Neuron (in vitro differentiated cells): Measurements from ENCODE around the gene EEF2.
"Not testable (repeated sequence)": the region's sequence is repeated elsewhere in the genome, so short reads cannot be mapped to it uniquely, and the experiment has no call there.

Experiments used
- H2AFZ ChIP-seq: one replicate; pipeline ENCODE4 v1.6.1; 2013; ENCODE audit warnings: low read depth, mild to moderate bottlenecking, inconsistent platforms, low read length, moderate library complexity
- H3K27me3 ChIP-seq: one replicate; pipeline ENCODE4 v1.6.1; 2013; ENCODE audit warnings: low read length; ENCODE audit not compliant: insufficient read depth
- H3K36me3 ChIP-seq: one replicate; pipeline ENCODE4 v1.6.1; 2013; ENCODE audit warnings: low read length; ENCODE audit not compliant: insufficient read depth
- H3K4me1 ChIP-seq: one replicate; pipeline ENCODE4 v1.6.1; 2013; ENCODE audit warnings: low read length; ENCODE audit not compliant: insufficient read depth
- H3K4me3 ChIP-seq: 2 replicates; pipeline ENCODE4 v1.5.1; 2013; ENCODE audit warnings: mild to moderate bottlenecking, low read length, moderate library complexity
- H3K9me3 ChIP-seq: one replicate; pipeline ENCODE4 v1.6.1; 2013; ENCODE audit warnings: low read length

Gene EEF2

DNA sequence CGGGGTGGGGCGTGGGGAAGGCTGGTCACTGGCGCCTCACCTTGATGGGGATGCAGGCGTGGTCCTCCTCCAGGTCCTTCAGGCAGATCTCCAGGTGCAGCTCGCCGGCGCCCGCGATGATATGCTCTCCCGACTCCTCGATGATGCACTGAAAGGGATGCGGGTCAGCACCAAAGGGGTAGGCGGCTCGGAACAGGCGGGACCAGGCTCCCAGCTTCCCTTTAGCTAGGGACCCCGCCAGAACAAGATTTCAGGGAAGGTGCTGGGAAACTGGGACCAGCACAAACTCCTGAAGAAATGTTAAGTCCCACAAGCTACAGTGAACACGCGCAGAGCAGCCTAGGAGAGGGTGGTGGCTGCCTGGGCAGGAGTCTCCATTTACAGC is 6.0 kb downstream of the EEF2 start:
- Histone ChIP-seq H3K36me3 (peaks cover 89% of the 10 kb centered on the region), H3K4me1 (peaks cover 8% of the 10 kb centered on the region), H2AFZ (no peak overlapping the region), H3K4me3 (no peak overlapping the region), H3K9me3 (no peaks in the 10 kb centered on the region), H3K27me3 (no peaks in the 10 kb centered on the region)

DNA sequence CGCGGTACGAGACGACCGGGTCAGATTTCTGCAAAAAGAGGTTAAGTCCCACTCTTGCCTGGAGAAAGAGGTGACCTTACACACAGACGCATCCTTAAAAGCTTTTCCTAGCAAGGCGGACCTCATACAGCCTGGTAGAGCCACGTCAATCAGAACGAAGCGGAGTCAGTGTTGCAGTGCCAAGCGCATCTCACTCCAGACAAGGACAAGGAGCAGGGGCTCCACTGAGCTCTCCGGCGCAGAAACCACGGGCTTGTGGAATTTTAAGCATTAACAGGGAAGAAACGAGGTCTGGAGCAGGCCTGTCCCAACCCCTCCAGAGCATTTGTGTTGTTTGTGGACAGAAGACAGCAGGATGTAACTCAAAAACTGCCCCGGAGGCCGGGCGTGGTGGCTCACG is 7.1 kb downstream of the EEF2 start:
- no peaks in the 10 kb centered on the region for H3K9me3 ChIP-seq
- H3K27me3 ChIP-seq = no peaks in the 10 kb centered on the region
- H3K4me1 ChIP-seq = no peaks in the 10 kb centered on the region
- H3K36me3 ChIP-seq = peaks cover 77% of the 10 kb centered on the region
- no peak overlapping the region for H3K4me3 ChIP-seq
- H2AFZ ChIP-seq = no peak overlapping the region

DNA sequence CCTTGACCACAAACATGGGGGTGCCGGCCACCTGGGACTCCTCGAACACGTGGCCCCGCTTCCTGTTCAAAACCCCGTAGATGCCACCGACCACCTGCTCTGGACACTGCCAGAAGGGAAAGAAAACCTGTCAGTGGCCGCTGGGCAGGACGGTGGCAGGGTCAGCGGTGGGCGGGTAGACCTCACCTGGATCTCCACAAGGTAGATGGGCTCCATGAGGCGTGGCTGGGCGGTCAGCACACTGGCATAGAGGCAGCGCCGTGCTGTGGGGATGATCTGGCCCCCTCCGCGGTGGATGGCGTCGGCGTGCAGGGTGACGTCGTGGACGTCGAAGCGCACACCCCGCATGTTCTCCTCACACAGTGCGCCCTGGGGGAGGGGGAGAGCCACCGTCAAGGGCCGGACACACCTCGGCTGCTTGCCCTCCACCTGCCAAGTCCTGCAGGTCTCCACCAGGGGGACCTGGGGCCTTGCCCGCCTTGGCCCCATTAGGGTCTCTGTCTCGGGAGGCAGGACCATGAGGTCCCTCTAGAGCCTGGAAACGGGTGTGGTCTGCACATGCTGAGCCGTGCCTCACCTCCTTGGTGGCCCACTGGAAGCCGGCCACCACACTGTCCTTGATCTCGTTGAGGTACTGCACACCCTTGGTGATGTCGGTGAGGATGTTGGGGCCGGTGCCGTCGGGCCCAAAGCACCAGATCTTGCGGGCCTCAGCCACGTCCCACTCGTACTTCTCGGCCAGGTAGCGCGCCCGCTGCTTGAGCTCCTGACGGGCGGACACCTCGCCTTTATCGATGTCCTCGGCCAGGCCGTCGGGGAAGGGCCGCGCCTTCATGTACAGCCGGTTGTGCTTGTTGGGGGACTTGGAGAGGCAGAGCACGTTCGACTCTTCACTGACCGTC is 7.8 kb downstream of the EEF2 start:
- H3K36me3 ChIP-seq = peaks cover 71% of the 10 kb centered on the region
- H3K4me3 ChIP-seq = no peak overlapping the region
- no peak overlapping the region for H2AFZ ChIP-seq
- no peaks in the 10 kb centered on the region for H3K4me1 ChIP-seq
- no peaks in the 10 kb centered on the region for H3K27me3 ChIP-seq
- H3K9me3 ChIP-seq = no peaks in the 10 kb centered on the region

DNA sequence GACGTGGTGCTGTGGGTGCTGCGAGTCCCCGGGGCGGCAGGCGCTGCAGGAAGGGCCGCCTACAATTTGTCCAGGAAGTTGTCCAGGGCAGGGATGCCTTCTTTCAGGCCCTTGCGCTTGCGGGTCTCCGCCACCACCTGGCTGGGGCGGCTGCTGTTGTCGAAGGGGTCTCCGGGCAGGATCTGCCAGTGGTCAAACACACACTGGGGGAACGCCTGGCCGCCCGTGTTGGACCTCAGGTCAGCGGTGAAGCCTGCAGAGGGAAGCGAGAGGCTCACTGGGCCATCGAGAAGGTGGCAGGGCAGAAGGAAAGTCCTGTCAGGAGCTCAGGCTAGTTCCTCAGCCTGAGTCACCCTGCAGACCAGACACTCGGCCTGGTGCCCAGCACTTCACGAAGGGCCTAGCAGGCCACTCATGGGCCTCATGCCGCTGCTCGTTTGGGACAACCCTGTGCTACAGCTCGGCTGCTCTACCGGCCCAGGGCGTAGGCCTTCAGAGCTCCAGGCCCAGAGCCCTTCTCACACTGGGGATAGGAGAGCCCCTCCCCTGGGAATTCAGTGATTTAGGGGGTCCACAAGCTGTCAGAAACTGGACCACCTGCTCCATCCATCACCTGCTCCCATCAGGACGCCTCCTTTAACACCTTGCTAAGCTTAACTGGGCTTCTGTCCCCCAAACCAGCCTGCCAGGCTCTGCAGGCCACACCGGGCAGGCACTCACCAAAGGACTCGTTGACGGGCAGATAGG is 8.6 kb downstream of the EEF2 start:
- no peaks in the 10 kb centered on the region for H3K4me1 ChIP-seq
- no peak overlapping the region for H2AFZ ChIP-seq
- H3K4me3 ChIP-seq = no peak overlapping the region
- H3K27me3 ChIP-seq = no peaks in the 10 kb centered on the region
- H3K36me3 ChIP-seq = peaks cover 62% of the 10 kb centered on the region
- H3K9me3 ChIP-seq = no peaks in the 10 kb centered on the region

DNA sequence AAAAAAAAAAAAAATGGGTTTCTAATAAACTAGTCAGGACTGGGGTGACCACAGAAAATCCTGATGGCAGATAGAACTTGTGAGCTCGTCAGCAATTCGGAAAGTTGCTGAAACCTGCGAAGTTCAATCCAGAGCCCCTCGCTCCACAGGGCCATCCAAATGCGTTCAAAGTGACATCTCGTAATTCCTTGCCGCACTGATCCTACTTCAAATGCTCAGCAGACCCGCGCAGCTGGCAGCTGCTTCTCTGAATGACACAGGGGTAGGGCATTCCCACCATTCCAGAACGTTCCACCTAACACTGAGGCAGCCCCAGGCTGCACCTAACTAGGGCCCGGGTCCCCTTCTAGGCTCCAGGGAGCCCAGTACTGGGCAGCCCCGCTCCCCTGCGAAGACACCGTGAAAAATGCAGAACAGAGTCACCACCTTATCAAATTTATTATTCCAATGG is 9.6 kb downstream of the EEF2 start:
- Histone ChIP-seq H2AFZ (no peak overlapping the region), H3K36me3 (peaks cover 53% of the 10 kb centered on the region), H3K27me3 (no peaks in the 10 kb centered on the region), H3K4me3 (no peak overlapping the region), H3K4me1 (peaks cover 3% of the 10 kb centered on the region), H3K9me3 (no peaks in the 10 kb centered on the region)

DNA sequence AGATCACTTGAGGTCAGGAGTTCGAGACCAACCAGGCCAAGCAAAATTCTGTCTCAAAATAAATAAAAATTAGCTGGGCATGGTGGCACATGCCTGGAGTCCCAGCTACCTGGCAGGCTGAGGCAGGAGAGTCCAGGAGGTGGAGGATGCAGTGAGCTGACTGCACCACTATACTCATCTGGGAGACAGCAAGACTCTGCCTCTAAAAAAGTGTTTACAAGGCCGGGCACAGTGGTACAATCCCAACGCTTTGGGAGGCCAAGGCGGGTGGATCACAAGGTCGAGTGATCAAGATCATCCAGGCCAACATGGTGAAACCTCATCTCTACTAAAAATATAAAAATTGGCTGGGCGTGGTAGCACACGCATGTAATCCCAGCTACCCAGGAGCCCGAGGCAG is 10.1 kb downstream of the EEF2 start:
- Histone ChIP-seq H3K4me1 (peaks cover 3% of the 10 kb centered on the region), H3K36me3 (peaks cover 48% of the 10 kb centered on the region), H2AFZ (no peak overlapping the region), H3K27me3 (no peaks in the 10 kb centered on the region), H3K4me3 (no peak overlapping the region), H3K9me3 (no peaks in the 10 kb centered on the region)

DNA sequence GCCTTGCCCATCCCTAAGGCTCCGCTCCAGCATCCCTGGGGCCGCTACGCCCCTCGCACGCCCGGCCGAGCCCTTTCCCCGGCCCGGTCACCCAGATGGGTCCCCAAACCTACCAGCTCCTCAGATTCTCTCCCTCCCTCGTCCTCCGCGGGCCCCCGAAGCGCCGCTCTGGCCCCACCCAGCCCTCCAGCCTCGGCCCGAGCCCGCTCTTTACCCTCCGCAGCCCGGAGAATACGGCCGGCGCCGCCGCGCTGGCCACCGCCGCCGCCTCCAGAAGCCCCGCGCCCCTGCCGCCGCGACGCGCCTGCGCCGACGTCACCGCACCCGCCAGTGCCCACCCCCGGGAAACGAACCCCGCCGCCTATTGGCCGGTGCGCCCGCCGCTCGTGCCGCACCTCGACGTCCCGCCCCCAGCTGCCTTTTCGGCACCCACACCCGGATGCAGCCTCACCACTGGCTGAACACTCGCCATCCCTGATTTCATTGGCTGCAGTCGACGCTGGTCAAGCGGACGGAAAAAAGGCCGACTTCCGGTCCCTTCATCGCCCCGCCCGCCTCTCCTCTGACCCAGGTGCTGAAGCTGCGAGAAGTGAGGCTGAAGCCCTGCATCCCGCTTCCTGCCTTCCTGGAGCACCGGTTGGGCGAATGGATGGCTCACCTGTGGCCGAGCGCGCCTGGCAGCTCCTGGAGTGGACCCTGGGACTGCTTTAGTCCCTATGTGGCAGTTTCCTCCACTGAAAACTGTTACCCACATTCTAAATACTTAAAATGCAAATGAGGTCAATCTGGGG is 14.3 kb downstream of the EEF2 start, which contains the start of gene DAPK3:
TSS of gene DAPK3 (minus strand) at position 292 of the 791 bp plus-strand sequence. CDS start 1,364 bp downstream, outside the sequence.
- H3K27me3 ChIP-seq = no peaks in the 10 kb centered on the region
- H2AFZ ChIP-seq = no peak within 1 kb of the TSS
- peaks cover 31% of the 10 kb centered on the region for H3K36me3 ChIP-seq
- H3K9me3 ChIP-seq = no peaks in the 10 kb centered on the region
- H3K4me1 ChIP-seq = peaks cover 26% of the 10 kb centered on the region
- peak within 1 kb of the TSS; percentile 84 for H3K4me3 ChIP-seq

DNA sequence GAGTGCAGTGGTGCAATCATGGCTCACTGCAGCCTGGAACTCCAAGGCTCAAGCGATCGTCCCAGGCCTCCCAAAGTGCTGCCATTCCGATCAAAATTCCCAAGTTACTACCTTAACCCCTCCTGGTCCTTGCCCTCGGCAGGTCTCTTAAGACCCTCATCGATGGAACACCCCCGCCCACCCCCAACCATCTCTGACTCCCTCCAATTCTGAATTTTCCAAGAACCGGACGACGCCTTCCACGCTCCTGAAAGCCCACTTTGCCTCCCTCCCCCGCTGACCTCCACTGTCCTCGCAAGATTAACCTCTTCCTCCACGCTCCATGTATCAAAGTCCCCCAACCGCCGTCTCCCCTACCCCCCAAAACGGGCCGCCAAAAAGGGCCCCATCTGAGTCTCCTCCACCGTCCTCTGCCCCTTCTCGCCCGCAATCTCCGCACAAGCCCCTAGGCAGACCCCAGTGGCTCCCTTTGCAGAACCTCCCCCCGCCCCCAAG is 14.9 kb downstream of the EEF2 start:
- H3K27me3 ChIP-seq = no peaks in the 10 kb centered on the region
- H3K36me3 ChIP-seq = peaks cover 29% of the 10 kb centered on the region
- no peaks in the 10 kb centered on the region for H3K9me3 ChIP-seq
- no peak overlapping the region for H2AFZ ChIP-seq
- peaks cover 26% of the 10 kb centered on the region for H3K4me1 ChIP-seq
- H3K4me3 ChIP-seq = peak overlapping the region; percentile 84

DNA sequence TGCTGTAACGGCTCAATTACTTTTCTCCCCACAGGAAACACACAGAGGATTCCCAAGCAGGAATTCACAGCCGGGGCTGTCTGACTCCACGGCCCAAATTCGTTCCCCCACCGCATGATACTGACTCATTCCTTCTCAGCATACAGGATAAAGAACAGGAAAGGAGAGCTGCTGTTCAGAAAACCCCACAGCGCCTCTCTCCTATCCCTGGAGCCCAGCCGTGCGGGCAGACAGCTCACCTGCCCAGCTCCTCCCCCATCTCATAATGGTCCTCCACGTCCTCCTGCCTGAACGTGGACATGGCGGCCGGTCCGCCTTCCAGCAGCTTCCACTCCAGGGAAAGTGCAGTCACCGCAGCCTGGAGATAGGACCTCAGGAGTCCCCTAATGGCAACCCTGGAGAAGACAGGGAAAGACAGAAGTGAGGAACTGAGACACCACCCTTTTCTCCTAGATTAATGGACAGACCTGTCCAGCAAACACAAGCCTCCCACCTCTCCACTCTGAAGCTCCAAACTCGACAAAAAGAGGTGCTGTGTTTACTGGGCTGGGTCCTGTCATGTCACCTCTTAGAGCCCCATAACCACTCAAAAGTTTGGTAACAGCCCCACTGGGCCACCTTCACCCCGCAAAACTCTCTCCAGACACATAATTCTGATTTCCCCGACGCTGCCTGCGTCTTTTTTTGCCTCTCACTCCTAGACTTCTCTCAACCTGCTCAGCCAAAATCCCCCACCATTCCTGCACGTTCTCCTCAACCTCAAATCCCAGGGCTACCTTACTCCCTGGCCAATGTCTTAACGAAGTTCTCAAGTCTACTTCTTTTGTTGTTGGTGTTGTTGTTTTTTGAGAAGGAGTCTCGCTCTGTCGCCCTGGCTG is 15.6 kb downstream of the EEF2 start:
- Histone ChIP-seq H3K36me3 (peaks cover 31% of the 10 kb centered on the region), H3K4me3 (peak overlapping the region; percentile 84), H2AFZ (no peak overlapping the region), H3K4me1 (peaks cover 26% of the 10 kb centered on the region), H3K9me3 (no peaks in the 10 kb centered on the region), H3K27me3 (no peaks in the 10 kb centered on the region)

DNA sequence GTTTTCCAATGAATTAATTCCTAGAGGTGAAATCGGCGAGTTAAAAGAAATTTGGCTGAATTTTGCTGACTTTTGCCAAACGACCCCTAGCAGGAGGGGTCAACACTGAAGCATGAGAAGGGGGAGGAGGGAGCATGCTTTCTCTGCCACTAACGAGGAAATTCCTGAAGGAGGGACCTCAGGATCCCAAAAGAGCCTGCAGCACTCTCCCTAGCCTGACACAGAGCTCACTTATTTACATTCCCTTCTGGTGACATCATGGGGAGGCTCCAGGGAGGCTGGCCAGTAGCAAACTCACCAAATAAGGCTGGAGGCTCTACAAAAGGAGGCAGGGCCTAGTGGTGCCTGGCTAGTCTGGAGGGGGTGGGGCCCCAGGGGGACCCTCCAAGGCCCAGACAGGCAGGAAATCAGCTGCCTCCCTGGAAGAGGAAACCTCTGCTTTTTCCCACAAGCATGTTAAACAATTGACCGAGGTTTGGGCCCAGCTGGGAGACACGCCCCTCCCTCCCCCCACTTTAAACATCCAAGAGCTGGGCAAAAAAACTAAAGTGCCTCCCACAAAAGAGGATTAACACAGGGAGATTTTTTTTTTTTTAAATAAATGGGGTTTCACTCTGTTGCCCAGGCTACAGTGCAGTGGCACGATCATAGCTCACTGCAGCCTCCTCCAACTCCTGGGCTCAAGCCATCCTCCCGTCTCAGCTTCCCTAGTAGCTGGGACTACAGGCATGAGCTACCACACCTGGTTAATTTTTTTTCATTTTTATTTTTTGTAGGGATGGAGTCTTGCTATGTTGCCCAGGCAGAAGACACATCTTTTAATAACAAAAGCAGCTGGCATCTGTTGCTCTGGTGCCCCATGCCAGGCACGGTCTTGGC is 16.5 kb downstream of the EEF2 start:
- peaks cover 39% of the 10 kb centered on the region for H3K36me3 ChIP-seq
- no peaks in the 10 kb centered on the region for H3K27me3 ChIP-seq
- peaks cover 26% of the 10 kb centered on the region for H3K4me1 ChIP-seq
- no peaks in the 10 kb centered on the region for H3K9me3 ChIP-seq
- H3K4me3 ChIP-seq = peak overlapping the region; percentile 84
- no peak overlapping the region for H2AFZ ChIP-seq

DNA sequence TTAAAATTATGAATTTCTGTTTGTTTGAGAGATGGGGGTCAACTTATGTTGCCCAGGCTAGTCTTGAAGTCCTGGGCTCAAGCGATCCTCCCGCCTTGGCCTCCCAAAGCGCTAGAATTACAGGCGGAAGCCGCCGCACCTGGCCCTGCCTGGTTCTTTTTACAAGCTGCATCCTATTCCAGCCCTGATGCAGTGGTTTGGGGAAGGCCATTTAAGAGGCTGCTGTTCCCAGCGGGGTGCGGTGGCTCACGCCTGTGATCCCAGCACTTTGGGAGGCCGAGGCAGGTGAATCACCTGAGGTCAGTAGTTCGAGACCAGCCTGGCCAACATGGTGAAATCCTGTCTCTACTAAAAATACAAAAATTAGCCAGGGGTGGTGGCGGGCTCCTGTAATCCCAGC is 17.3 kb downstream of the EEF2 start:
- H3K9me3 ChIP-seq, H3K4me3 ChIP-seq, H3K27me3 ChIP-seq, H2AFZ ChIP-seq: not testable (repeated sequence)
- H3K4me1 ChIP-seq = peaks cover 26% of the 10 kb centered on the region
- H3K36me3 ChIP-seq = peaks cover 47% of the 10 kb centered on the region
